Loucy (cell line): ENCODE data around the gene CFH.

Experiments used
- H2AFZ ChIP-seq: fragments of 200-600 bp; sonication (generic); 2 replicates; pipeline ENCODE4 v1.6.0; 2016; ENCODE audit warnings: antibody characterized with exemption, mild to moderate bottlenecking, low read length, moderate library complexity
- H3F3A ChIP-seq: fragments of 200-600 bp; 2 replicates; pipeline ENCODE4 v1.6.0; 2016; ENCODE audit warnings: antibody characterized with exemption, low read depth, mild to moderate bottlenecking
- H3K27me3 ChIP-seq: fragments of 200-600 bp; sonication (generic); 2 replicates; pipeline ENCODE4 v1.6.1; 2014; ENCODE audit warnings: low read length, mild to moderate bottlenecking; ENCODE audit not compliant: insufficient read depth, poor library complexity, severe bottlenecking
- H3K36me3 ChIP-seq: fragments of 200-600 bp; sonication (generic); 2 replicates; pipeline ENCODE4 v1.6.1; 2016; ENCODE audit warnings: low read length; ENCODE audit not compliant: insufficient read depth
- H3K4me1 ChIP-seq: fragments of 200-600 bp; sonication (generic); 2 replicates; pipeline ENCODE4 v1.5.1; 2014; ENCODE audit warnings: low read length, mild to moderate bottlenecking; ENCODE audit not compliant: insufficient read depth, poor library complexity, severe bottlenecking
- H3K4me2 ChIP-seq: fragments of 200-600 bp; sonication (generic); 2 replicates; pipeline ENCODE4 v1.6.0; 2014; ENCODE audit warnings: antibody characterized with exemption, low read length, low read depth, mild to moderate bottlenecking; ENCODE audit not compliant: poor library complexity, severe bottlenecking
- H3K4me3 ChIP-seq: fragments of 200-600 bp; sonication (generic); 2 replicates; pipeline ENCODE4 v1.5.1; 2014; ENCODE audit warnings: low read length, mild to moderate bottlenecking, mixed read lengths; ENCODE audit not compliant: poor library complexity, severe bottlenecking
- H3K79me2 ChIP-seq: fragments of 200-600 bp; sonication (generic); 2 replicates; pipeline ENCODE4 v1.6.1; 2014; ENCODE audit warnings: low read length; ENCODE audit not compliant: insufficient read depth
- H3K9ac ChIP-seq: fragments of 200-600 bp; sonication (generic); 2 replicates; pipeline ENCODE4 v1.6.0; 2014; ENCODE audit warnings: mild to moderate bottlenecking, low read depth, low read length, moderate library complexity; ENCODE audit not compliant: poor library complexity, severe bottlenecking
- H3K9me2 ChIP-seq: fragments of 200-600 bp; sonication (generic); replicated peaks from 2 replicates; pipeline ENCODE4 v1.6.1; 2016; ENCODE audit warnings: low read depth, low read length, mixed read lengths
- H3K9me3 ChIP-seq: fragments of 200-600 bp; sonication (generic); 2 replicates; pipeline ENCODE4 v1.6.1; 2014; ENCODE audit warnings: mild to moderate bottlenecking, antibody characterized with exemption, low read length, low read depth; ENCODE audit not compliant: insufficient read depth
- H4K20me1 ChIP-seq: fragments of 200-600 bp; sonication (generic); 2 replicates; pipeline ENCODE4 v1.6.0; 2014; ENCODE audit warnings: antibody characterized with exemption, low read length, mild to moderate bottlenecking; ENCODE audit not compliant: insufficient read depth, poor library complexity, severe bottlenecking
- CTCF ChIP-seq: fragments of 200-600 bp; sonication (generic); conservative IDR thresholded peaks from 2 replicates; pipeline ENCODE4 v1.5.1; 2014; ENCODE audit warnings: mild to moderate bottlenecking, antibody characterized with exemption, low read length
- EZH2phosphoT487 ChIP-seq: fragments of 200-600 bp; IDR thresholded peaks from 2 replicates; pipeline ENCODE4 v1.6.1; 2018; ENCODE audit warnings: antibody characterized with exemption, mild to moderate bottlenecking, moderate library complexity, borderline replicate concordance

The CFH gene

DNA sequence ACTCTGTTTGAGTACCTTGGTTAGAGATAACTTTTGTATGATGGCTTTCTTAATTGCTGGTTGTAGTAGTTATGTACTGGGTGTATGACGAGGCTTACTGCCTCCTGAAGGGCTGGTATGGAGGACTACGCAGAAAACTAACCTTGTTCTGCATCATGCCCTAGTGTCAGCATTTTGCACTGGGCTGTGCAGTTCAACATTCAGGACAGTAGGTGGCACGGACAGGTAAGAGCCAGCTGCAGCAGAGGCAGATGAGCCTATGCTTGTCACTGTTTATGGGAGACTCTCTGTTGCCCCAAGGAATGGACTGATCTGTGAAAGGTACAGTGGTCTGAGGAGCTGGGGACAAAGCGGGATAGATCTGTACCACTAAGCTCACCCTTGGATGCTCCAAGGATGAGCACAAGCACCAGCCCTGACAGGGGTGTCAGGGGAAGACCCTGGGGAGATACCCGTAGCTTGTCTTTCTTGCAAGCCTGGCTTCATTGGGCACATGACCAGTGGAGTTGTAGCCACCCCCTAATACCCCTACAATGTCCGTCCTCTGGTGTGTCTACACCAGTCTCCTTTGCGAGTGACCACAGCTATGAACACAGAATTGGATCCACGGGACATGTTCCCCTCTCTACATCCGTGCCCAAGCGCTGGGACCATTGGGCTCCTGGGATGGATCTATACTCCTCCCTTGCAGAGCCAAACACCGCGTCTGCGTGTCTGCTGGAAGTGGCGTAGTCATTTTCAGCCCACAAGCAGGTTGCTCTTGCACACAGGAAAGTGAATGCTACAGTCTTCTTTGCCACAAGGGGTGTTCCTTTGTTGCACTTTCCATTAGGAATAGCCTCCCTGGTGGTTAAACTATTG, 71.7 kb downstream of the CFH start:
- Histone ChIP-seq H3K27me3 (no peaks in the 10 kb centered on the region), H3K79me2 (no peaks in the 10 kb centered on the region), H3K4me1 (no peaks in the 10 kb centered on the region), H3K9me2 (no peaks in the 10 kb centered on the region), H2AFZ (no peak overlapping the region), H3K36me3 (no peaks in the 10 kb centered on the region), H3K4me2 (no peak overlapping the region), H4K20me1 (no peaks in the 10 kb centered on the region), H3F3A (no peaks in the 10 kb centered on the region), H3K9ac (no peak overlapping the region), H3K9me3 (no peaks in the 10 kb centered on the region), H3K4me3 (no peak overlapping the region)
- no peak for TF ChIP-seq EZH2phosphoT487
- peak; percentile 81 for TF ChIP-seq CTCF

- H3K9ac ChIP-seq = no peak overlapping the region
- no peak overlapping the region for H3K4me3 ChIP-seq
- H3K4me2 ChIP-seq = no peak overlapping the region
- no peaks in the 10 kb centered on the region for H3K36me3 ChIP-seq
- H3K9me2 ChIP-seq = no peaks in the 10 kb centered on the region
- H3K4me1 ChIP-seq = no peaks in the 10 kb centered on the region
- TF ChIP-seq EZH2phosphoT487 (no peak), CTCF (peak; percentile 37)
- H3K9me3 ChIP-seq = no peaks in the 10 kb centered on the region
- H3K27me3 ChIP-seq = no peaks in the 10 kb centered on the region
- H3K79me2 ChIP-seq = no peaks in the 10 kb centered on the region
- no peaks in the 10 kb centered on the region for H4K20me1 ChIP-seq
- H2AFZ ChIP-seq = no peak overlapping the region
- no peaks in the 10 kb centered on the region for H3F3A ChIP-seq
Measured at GRCh38 chr1:196732526-196732925, 80.7 kb downstream of the CFH start.

DNA sequence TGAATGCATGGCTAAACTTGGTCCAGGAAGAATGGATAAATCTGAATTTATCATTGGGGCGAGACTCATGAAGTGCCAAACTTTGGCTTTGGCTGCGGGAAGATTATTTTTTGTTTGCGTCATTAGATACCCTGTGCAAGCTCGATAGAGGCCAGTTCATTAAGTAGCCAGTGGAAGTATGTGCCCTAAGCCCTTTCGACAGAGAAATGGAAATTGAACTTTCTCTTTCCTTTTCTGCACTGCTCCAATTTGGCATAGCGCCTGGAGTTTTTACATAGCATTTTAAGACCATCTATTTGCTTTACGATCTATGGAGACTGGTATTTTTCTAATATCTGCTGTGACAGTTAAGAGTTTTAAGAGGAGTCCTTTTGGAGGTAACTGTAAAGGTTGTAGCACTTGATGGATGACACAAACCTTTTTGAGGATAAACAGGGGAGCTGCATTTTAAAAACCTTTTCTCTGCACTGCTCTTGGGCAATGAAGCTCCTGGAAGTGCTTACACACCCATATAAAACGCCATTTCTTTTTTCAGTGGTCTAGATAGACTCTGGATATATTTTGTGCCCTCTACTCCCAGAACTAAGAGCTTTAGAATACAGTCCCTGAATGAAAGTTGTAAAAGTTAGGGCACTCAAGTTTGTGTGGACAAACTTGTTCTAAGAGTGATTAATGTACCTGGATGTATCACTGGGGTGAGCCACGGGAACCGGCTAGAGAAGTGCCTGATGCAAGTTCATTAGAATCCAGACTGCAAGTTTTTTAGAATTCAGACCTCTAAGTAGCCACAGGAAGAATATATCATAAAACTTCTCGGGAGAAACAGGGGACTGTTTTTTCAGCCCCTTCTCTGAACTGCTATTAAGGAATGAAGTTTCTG, 81.5 kb downstream of the CFH start:
- H3F3A ChIP-seq = no peaks in the 10 kb centered on the region
- H4K20me1 ChIP-seq = no peaks in the 10 kb centered on the region
- no peak overlapping the region for H3K4me2 ChIP-seq
- no peaks in the 10 kb centered on the region for H3K9me2 ChIP-seq
- H2AFZ ChIP-seq = no peak overlapping the region
- H3K4me1 ChIP-seq = no peaks in the 10 kb centered on the region
- H3K9ac ChIP-seq = no peak overlapping the region
- TF ChIP-seq EZH2phosphoT487 (no peak), CTCF (no peak)
- no peaks in the 10 kb centered on the region for H3K79me2 ChIP-seq
- H3K36me3 ChIP-seq = no peaks in the 10 kb centered on the region
- no peaks in the 10 kb centered on the region for H3K27me3 ChIP-seq
- H3K9me3 ChIP-seq = 0 out of 2 replicates have a peak, but pooled peaks cover 3% of the 10 kb centered on the region
- no peak overlapping the region for H3K4me3 ChIP-seq
